H1 (cell line): ENCODE data around the gene KRTCAP2. TPM values are rescaled to one million over a fixed set of nuclear protein-coding genes. Genes with fewer than 3 reads are reported as not detected.

Source experiments
- CREB1 ChIP-seq: IDR thresholded peaks from 2 replicates; pipeline ENCODE4 v1.6.1; 2012; ENCODE audit warnings: inconsistent platforms
- EGR1 ChIP-seq: IDR thresholded peaks from 2 replicates; pipeline ENCODE4 v1.6.1; 2011; ENCODE audit warnings: low read depth, low read length, borderline replicate concordance
- GTF2F1 ChIP-seq: IDR thresholded peaks from 2 replicates; pipeline ENCODE4 v1.6.1; 2012; ENCODE audit warnings: low read depth, low read length, improper control_type of control experiment, borderline replicate concordance
- HDAC6 ChIP-seq: IDR thresholded peaks from one replicate; pipeline ENCODE4 v1.7.1; 2012; ENCODE audit warnings: low read depth, mild to moderate bottlenecking, inconsistent platforms, low read length, moderate library complexity
- JUN ChIP-seq: IDR thresholded peaks from 2 replicates; pipeline ENCODE4 v1.6.1; 2011; ENCODE audit warnings: low read depth, mild to moderate bottlenecking, improper control_type of control experiment, low read length
- MAX ChIP-seq: IDR thresholded peaks from 2 replicates; pipeline ENCODE4 v1.6.1; 2012; ENCODE audit warnings: inconsistent platforms
- POLR2AphosphoS5 ChIP-seq: IDR thresholded peaks from 2 replicates; pipeline ENCODE4 v1.6.1; 2011; ENCODE audit warnings: low read depth, low read length
- SIX5 ChIP-seq: IDR thresholded peaks from 2 replicates; pipeline ENCODE4 v1.6.1; 2011; ENCODE audit warnings: mild to moderate bottlenecking, low read depth, low read length
- SP4 ChIP-seq: IDR thresholded peaks from 2 replicates; pipeline ENCODE4 v1.6.1; 2012; ENCODE audit warnings: low read length, inconsistent platforms
- polyA plus RNA-seq, 7 experiments: library from polyadenylated mRNA; depleted of rRNA in 3 of 7; stranded (reverse) in 5 of 7; unstranded in 2 of 7; fragments of >200 nt in 5 of 7; fragments of 200-250 nt in 2 of 7; gene quantifications; 1 replicate in 5 of 7; 2 replicates in 1 of 7; 4 replicates in 1 of 7; pipeline versions ENCODE4 v1.2.1 to v1.2.3, GENCODE V29; 2011 to 2013; ENCODE audit warnings: missing spikeins in 2 of 7, mixed read lengths in 2 of 7
- total RNA-seq: library from RNA; stranded (reverse); fragmentation: NEBNext Ultra II Directional; extraction: Animal tissue kit (Norgen Biotek cat#: 25700); gene quantifications from 2 replicates; pipeline ENCODE4 v1.2.1, GENCODE V29; 2021
- TF ChIP-seq, protein P1 (sequence below): IDR thresholded peaks from 2 replicates; pipeline ENCODE4 v1.6.1; 2011; ENCODE audit warnings: low read depth, mild to moderate bottlenecking, low read length; ENCODE audit not compliant: insufficient read depth

Gene KRTCAP2
- total and polyA plus RNA-seq, 2 of the 8 experiments (the other 6 are each of a cell fraction or from before 2014, with no cell fraction given) = 146 to 317 TPM

- TF ChIP-seq, protein P1, sequence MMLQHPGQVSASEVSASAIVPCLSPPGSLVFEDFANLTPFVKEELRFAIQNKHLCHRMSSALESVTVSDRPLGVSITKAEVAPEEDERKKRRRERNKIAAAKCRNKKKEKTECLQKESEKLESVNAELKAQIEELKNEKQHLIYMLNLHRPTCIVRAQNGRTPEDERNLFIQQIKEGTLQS = no peak
- TF ChIP-seq HDAC6 = no peak
- TF ChIP-seq GTF2F1 = no peak
- TF ChIP-seq EGR1 = no peak
- no peak for TF ChIP-seq MAX
- no peak for TF ChIP-seq POLR2AphosphoS5
- TF ChIP-seq SIX5 = no peak
- TF ChIP-seq SP4 = no peak
- TF ChIP-seq JUN = no peak
- TF ChIP-seq CREB1 = no peak
Observed at GRCh38 chr1:155128755-155129473, 44.2 kb downstream of the KRTCAP2 start (continued).
